ENCODE results near the gene NXNL1.
A peak's percentile ranks its signal among the peaks of the same experiment; 100 is the strongest.

- no peak for TF ChIP-seq FIP1L1 (IDR thresholded peaks at IDR 0.05; ENCODE audit: low read depth, low read length, poor library complexity, severe bottlenecking)
- no peak for TF ChIP-seq KDM5B (IDR thresholded peaks at IDR 0.05; ENCODE audit: insufficient replicate concordance, low read depth, low read length)
- TF ChIP-seq CTCF (IDR thresholded peaks at IDR 0.05 in 2 of 3, conservative IDR thresholded peaks at IDR 0.05 in 1 of 3; ENCODE audit: insufficient read depth in 2 of 3, low read depth in 1 of 3, low read length in 3 of 3), result peak; percentile 54 to 62 (median 62)
- TF ChIP-seq ZKSCAN1 (IDR thresholded peaks at IDR 0.05; ENCODE audit: low read depth, low read length), result no peak
- TF ChIP-seq ZHX1 (conservative IDR thresholded peaks at IDR 0.05; ENCODE audit: low read length), result no peak
- TF ChIP-seq MEF2D (tag; conservative IDR thresholded peaks at IDR 0.05; ENCODE audit: low read depth), result no peak
- TF ChIP-seq CEBPB (tag; IDR thresholded peaks at IDR 0.05), result no peak
- TF ChIP-seq ZNF134 (CRISPR knock-in tag; conservative IDR thresholded peaks at IDR 0.05), result no peak
- no peak for TF ChIP-seq SRSF9 (IDR thresholded peaks at IDR 0.05; ENCODE audit: borderline replicate concordance, low read depth, low read length)
- no peak for TF ChIP-seq TARDBP (IDR thresholded peaks at IDR 0.05)
- peak; percentile 66; the same call in 1 of the 2 replicates for TF ChIP-seq ZKSCAN8 (CRISPR knock-in tag; IDR thresholded peaks at IDR 0.05)
- no peak for TF ChIP-seq NFIC (IDR thresholded peaks at IDR 0.05)
Observed at GRCh38 chr19:17441241-17442021, 19.3 kb downstream of the NXNL1 start.
